Measurements from ENCODE around the gene PPP2R5A.
A peak's percentile ranks its signal among the peaks of the same experiment; 100 is the strongest.

Gene PPP2R5A

GRCh38 chr1:212284744-212285684, at the start of gene PPP2R5A:
TSS of gene PPP2R5A (plus strand) at chr1:212285410. CDS start at chr1:212286111, 701 bp downstream.
- peak; percentile 88 for FAIRE-seq

DNA sequence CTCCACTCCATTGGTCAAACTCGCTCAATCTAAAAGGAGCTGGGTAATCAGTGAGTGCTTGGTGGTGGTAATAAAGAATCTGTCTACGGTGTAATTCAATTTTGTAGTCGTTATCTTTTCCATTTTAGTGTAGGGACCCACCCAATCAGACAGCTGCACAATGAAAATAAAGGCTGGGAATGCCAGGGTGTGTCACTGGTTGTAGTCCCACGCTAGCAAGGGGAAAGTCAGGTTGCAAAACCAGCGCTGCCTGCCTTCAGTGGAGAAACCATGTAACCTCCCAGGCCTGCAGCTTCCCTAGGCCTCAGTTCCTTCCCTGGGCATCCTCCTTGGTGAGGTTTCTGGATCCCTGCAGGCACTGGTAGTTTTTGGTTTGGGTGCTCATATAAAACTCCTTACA, 49.4 kb upstream of the PPP2R5A start:
- no peak for FAIRE-seq

GRCh38 chr1:212236664-212237220, 48.5 kb upstream of the PPP2R5A start:
- no peak for FAIRE-seq

GRCh38 chr1:212237651-212238050, 47.6 kb upstream of the PPP2R5A start:
- no peak for FAIRE-seq

- no peak for FAIRE-seq
These were observed 46.7 kb upstream of the PPP2R5A start for GRCh38 chr1:212238552-212238951.

- no peak for FAIRE-seq
These were observed 43.7 kb upstream of the PPP2R5A start for GRCh38 chr1:212241501-212241900.

- FAIRE-seq = no peak
These were observed 43.3 kb upstream of the PPP2R5A start for GRCh38 chr1:212241957-212242287.

- no peak for FAIRE-seq
These were observed 42.8 kb upstream of the PPP2R5A start for GRCh38 chr1:212242288-212242984.

DNA sequence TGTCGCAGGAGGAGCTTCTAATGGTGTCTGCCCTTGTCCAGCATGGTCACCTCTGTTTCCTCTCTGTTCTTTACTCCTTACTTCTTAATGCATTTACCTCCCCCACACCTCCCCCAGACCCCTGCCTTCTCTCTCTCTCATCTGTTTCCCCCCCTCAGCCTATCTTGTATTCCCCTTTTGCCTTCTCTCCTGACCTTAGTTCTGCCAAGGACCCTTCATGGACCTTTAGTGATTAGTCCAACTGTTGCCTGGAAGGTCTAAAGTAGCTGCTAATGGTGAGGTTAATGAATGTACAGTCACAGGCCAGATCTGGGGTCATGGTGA, 42.3 kb upstream of the PPP2R5A start:
- FAIRE-seq = no peak

GRCh38 chr1:212244441-212244840, 40.8 kb upstream of the PPP2R5A start:
- FAIRE-seq = no peak

DNA sequence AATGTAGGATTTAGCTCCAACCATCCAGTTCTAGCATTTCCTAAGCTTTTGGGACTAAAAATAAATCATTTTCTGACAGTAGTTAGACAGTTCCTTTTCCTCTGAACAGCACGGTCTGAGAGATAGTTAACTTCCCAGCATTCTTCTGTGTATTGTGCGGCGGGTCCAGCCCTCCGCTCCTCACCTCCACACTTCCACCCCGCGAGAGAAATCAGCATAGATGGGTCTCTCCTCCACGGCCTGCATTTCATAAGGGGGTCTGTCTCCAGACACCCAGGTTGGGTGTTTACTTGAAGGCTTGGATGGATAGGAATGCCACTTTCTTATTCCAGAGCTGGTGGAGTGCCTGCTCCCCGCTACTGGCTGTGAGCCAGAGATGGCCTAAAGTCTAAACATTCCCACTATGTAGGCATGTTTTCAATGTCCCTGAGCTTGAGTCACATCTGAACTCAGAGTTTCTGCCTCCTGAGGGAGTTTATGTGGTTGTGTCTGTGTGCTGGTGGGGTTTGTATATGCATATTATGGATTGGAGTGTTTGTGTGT, 38.0 kb upstream of the PPP2R5A start:
- no peak for FAIRE-seq

DNA sequence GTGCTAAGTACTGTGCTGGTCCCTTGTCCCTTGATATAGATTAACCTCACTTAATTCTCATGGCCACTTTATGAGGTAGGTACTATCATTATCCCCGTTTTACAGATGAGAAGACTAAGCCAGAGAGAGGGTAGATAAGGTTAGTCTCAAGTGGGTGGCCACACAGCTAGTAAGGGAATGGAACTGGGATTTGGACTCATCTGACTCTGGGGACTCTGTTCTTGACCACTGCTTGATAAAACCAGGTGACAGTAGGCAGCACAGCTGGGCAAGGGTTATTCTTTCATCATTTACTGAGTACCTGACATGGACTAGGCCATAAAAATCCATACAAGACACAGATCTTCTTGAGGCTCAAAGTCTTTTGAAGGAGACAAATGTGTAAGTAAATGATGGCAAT, 37.2 kb upstream of the PPP2R5A start:
- FAIRE-seq = no peak

DNA sequence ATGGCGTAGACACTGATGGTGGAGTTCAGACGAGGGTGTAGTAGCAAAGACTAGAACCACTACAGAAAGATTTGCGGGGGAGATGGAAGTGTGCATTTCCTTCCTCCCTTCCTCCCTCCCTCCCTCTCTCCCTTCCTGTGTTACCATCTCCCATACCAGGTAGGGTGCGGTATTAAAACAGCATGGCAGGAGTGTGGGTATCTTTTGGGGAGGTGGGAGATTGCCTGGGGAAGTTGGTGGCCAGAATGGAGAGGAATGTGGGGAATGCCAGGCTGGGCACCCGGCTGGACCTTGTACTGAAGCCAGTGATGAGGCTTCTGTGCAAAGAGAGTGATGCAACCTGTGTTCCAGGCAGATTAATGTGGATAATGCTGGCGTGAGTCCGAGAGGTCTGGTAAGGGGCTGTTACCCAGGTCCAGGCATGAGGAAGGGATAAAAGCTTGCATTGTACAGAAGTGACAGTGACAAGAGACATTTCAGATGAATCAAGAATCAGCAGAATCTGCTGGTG, 30.3 kb upstream of the PPP2R5A start:
- no peak for FAIRE-seq

- FAIRE-seq = no peak
These were observed 29.4 kb upstream of the PPP2R5A start for GRCh38 chr1:212255705-212256307.

- no peak for FAIRE-seq
These were observed 28.8 kb upstream of the PPP2R5A start for GRCh38 chr1:212256369-212256768.

DNA sequence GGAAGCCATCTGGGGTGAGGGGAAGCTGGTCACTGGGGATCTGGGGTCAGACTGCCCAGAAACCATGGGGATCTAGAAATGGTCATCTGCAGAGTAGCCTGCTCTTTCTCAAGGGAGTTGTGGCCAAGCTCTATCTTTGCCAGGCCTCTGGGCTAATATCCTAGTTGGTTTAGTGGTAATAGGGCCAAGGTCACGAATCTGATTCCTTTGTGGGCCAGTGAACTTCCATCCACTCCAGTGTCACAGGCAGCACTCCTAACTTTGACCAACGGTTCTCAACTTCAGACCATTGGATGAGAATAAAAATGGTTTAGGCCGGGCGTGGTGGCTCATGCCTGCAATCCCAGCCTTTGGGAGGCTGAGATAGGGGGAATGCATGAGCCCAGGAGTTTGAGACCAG, 28.1 kb upstream of the PPP2R5A start:
- FAIRE-seq = no peak

GRCh38 chr1:212259693-212260480, 25.3 kb upstream of the PPP2R5A start:
- no peak for FAIRE-seq

DNA sequence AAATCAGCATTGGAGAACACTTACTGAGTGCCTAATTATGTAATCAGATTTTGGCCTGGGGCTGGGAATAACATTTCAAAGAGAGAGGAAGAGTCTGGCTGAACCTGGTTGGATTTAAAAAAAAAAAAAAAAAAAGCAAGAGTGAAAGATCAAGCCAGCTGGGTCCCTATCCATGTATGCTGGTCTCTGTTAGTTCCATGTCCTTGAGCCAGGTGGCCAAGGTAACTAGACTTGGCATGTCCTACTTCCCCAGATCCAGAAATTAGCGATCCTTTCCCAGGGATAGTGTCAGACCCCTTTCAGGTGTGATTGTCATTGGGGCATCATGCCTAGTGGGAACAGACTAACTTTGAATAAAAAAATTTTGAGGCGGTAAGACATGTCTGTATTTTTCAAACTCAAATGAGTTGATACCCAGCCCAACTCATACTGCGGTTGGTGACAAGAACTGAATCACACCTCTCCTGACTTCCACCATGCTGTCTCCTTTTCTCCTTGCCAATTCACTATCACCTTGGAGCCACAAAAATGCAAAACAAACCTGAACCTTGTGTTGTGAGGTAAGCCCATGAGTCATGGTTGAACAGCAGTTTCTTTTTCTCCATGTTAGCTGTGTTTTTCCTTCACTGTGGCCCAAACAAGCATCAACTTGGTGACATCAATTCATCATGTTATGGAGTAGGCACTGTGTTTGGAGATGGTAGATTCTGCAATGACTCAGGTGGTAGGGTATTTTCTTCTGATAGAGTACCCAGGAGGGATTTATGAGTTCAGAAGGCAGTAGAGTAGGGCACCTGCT, 24.5 kb upstream of the PPP2R5A start:
- no peak for FAIRE-seq

- FAIRE-seq = no peak
These were observed 23.8 kb upstream of the PPP2R5A start for GRCh38 chr1:212261361-212261929.

- peak; percentile 57 for FAIRE-seq
These were observed 18.2 kb upstream of the PPP2R5A start for GRCh38 chr1:212267017-212267416.

GRCh38 chr1:212267460-212267859, 17.8 kb upstream of the PPP2R5A start:
- FAIRE-seq = no peak
